GM21737 (cell line): ENCODE measurements around the gene RPN2.

Experiments used
- ATAC-seq: cut with Tn5 transposase; IDR thresholded peaks from one replicate; pipeline ENCODE4 v1.9.1; 2021; ENCODE audit warnings: mild to moderate bottlenecking, moderate library complexity; ENCODE audit not compliant: unreplicated experiment

The RPN2 gene

DNA sequence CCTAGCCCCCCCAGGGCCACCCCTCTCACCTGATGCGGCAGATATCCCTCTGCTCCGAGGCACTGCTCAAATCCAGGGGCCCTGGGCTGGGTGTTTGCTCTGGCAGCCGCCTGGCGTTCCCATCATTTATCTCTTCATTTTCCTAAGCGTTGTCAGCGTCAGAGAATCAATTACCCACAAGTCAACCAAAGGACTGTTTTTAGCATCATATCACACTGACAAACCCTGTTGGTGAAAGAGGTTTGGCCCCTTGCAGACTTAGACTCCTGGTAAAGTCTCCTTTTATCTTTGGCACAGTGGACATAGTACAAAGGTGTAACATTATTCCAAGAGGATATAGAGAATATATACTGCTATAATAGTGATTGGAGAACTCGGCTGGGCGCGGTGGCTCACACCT, 82.6 kb downstream of the RPN2 start, which contains the start of gene GHRH:
Gene GHRH (minus strand): TSS at position 101 of the 400 bp plus-strand sequence. CDS start 4,925 bp downstream, outside the sequence.
- no peak for ATAC-seq

DNA sequence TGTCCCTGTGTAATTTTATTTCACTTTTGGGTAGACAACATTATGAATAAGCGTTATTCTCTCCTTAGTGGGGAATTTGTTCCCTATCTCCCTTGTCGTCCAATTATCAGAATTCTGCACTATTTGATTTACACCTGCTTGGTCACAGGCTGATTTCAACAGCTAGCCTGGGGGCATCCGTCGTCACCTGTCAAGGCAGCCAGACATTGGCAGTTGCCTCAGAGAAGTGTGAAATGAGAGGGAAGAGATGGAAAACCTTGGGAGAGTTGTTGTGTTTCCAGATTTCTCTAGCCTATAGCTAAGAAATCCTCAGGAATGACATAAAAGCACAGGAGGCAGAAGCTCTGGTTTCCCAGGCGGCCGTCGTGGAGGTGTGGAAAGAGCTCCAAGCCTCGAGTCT, 83.4 kb downstream of the RPN2 start:
- no peak for ATAC-seq

- ATAC-seq = no peak
Measured at GRCh38 chr20:37263686-37264085, 84.6 kb downstream of the RPN2 start.

- no peak for ATAC-seq
Measured at GRCh38 chr20:37265152-37265551, 86.0 kb downstream of the RPN2 start.

DNA sequence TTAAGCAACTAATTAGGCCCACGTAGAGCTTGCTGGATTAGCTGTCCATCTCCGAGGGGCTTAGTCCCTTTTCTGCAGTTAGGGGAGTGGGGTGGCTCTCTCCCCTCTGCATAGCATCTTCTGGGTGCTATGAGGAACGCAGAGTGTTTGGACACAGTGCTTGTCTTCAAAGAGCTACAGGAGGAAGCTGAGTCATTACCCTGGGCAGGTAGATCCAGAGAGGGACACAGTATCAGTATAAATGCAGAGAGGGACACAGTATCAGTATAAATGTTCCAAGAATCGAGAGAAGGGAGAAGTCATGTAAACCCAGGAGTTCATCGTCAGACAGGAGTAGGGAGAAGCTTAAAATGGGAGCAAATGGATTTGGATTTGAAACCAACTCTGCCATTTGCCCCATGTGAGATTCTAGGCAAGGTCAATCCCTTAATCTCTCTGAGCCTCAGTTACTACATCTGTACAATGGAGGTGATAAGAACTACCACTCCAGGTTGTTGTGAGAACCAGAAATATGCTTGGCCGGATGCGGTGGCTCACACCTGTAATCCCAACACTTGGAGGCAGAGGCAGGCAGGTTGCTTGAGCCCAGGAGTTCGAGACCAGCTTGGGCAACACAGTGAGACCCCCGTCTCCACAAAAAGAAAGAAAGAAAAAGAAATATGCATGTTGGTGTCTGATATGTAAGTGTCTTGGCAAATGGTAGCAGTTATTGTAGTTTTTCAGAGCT, 88.0 kb downstream of the RPN2 start:
- ATAC-seq = no peak

- no peak for ATAC-seq
Measured at GRCh38 chr20:37267667-37268313, 88.7 kb downstream of the RPN2 start.

DNA sequence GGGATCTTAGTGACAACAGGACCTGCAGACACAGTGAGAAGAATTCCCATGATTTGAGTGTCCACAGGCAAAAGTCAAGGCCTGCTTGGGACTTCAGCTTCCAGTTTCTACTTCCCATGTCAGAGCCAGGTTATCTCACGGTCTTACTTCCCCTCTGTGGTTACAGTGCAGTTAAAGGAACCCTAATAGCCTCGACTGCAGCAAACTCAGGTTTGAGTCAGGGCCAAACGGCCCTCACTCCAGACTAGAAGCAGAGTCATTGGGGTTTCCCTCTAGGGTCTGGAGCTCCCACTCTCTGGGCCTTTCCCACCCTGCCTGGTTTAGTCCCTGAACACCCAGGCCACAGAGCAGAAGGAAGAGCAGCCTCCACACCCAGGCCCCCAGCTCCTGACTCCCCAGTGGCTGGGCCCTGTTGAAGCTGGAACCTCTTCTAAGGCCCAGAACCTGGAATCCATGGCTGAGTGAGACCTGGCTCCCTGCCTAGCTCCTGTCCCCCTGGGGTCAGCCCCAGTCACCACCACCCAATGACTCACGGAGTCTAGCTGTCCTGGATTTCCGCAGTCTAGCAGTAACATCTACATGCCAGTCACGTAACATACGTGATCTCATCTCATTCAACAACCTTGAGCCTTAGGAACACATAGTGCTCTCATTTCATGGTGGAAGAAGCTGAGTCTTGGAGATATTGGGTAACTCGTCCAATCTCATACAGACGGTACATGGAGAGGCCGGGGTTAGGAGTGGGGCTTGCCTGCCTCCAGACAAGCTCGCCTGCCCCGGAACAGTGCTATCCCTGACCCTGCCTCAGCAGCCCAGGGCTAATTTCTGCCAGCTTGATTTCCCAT, 91.7 kb downstream of the RPN2 start:
- no peak for ATAC-seq

GRCh38 chr20:37271421-37271768, 92.3 kb downstream of the RPN2 start:
- ATAC-seq = no peak

DNA sequence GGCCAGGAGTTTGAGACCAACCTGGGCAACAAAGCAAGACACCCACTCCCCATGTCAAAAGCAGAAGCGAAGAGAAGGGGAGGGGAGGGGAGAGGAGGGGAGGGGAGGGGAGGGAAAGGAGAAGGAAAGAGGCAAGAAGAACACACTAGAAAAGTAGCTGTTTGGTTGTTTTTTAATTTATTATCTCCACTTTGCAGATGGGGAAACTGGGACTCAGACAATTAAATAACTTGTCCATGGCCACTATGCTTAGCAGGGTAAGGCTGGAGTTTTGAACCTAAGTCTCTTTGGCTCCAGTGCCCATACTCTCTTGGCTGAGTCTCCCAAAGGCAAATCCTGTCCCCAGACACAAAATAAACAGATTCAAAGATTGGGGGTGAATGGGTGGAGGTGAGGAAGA, 94.9 kb downstream of the RPN2 start:
- ATAC-seq = no peak

DNA sequence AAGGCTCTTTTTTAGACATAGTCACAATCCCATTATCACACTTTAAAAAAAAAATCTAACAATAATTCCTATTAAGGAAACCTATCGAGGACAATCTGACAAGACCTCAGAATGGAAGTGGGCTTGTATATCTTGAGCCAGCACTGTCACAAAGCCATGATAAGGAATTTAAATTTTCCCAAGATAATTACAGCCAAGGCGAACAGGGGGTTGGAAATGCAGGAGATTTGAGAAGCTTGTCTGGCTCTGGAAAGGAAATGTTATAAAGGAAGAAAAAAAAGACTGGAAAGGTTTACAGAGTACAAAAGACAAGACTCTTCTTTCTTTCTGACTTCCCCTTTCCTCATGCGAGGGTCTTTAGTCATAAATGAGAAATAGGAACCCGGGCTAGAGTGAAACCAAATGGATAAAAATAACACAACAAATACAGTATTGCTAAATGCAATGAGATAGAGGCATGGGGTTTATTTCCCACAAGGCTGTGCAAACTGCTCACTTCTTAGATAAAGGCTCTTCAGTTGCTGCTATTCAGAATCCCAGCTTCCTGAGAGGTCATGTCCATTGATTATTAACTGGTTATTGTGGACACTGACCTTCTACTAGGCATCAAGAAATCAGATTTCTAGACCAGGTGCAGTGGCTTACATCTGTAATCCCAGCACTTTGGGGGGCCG, 95.9 kb downstream of the RPN2 start:
- no peak for ATAC-seq

DNA sequence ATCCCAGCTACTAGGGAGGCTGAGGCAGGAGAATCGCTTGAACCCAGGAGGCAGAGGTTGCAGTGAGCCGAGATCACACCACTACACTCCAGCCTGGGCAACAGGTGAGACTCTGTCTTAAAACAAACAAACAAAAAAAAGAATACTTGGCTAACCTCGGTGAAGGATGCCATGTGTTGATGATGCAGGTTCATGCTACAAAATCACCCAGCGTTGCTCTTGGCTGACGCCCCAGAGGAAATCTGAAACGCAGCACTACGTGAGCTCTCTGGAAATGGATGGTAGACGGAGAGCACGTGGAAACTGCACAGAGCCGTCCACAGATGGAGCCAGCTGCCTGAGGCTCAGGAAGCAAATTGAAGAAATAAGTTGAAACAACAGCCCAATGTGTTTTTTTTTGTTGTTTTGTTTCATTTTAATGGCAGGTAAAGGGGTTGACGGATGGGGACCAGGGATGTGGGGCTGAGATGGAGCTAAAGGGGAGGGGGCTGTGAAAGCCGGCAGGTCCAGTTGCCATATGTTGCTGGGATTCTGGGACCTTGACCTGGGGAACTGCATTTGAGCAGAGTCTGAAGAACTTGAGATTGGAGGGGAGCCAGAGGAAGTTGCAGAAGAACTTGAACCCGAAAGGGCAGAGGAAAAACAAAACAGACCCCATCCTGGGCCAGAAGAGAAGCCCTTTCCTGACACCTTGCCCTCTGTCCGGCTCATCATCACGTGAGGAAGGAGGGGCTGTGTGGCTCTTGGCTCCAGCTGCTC, 97.5 kb downstream of the RPN2 start:
- peak; percentile 56 for ATAC-seq

DNA sequence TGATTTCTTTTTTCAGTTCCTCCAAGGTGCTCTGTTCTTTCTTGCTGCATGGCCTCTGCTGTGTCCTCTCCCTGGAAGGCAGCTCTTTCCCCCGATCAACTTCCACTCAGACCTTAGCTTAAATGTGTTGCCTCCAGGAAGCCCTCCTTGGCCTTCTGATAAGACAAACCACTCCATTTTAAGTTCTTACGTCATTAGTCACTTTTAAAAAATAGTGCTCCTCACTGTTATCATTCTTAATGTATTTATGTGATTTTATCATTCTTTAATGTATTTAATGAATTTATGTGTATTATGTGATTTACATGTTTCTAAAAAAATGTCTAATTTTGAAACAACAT, 98.1 kb downstream of the RPN2 start:
- ATAC-seq = no peak

DNA sequence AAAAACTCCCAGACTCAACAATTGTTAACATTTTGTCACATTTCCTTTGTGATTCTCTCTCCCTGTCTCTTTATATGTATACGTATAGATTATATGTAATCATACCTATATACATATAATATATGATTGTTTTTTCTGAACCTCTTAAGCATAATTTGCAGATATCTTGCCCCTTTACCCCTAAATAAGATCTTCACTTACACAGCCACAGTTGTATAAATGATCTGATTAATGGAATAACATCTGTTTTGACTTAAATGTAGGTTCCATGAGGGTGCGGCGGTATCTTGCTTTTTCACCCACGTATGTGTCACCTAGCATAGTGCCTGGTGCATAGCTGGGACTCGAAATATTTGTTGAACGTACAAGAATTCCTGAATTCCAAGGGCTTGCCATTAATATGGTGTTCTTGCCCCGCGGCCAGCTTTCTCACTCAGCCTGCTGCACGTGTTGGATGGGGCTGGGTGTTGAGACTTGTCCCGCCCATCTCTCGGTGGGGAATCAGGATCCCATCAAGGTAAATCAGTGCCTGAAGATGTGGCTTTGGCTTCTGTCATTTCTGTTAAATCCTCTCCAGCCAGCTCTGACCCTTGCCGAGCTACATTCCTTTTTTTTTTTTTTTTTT, 99.9 kb downstream of the RPN2 start:
- ATAC-seq = no peak

DNA sequence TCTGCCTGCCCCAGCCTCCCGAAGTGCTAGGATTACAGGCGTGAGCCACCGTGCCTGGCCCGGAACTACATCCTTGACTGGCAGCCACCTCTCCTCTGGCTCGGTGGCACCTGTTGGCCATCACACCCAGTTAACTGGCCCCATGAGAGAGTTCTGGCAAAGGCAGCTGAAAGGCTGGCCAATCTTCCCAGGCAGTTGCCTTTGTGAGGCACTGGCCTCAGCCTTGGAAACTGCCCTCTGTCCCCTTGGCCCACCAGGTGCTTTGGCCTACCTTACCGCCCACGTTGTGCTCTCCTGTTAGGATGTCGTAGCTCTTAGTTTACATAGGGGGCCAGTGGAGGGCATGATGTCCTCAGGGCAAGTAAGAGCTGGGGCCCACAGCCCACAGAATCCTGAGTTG, 100.7 kb downstream of the RPN2 start:
- ATAC-seq = no peak

GRCh38 chr20:37280403-37280802, 101.3 kb downstream of the RPN2 start:
- no peak for ATAC-seq

GRCh38 chr20:37282556-37282955, 103.4 kb downstream of the RPN2 start:
- no peak for ATAC-seq

- no peak for ATAC-seq
Measured at GRCh38 chr20:37283530-37284195, 104.5 kb downstream of the RPN2 start.

DNA sequence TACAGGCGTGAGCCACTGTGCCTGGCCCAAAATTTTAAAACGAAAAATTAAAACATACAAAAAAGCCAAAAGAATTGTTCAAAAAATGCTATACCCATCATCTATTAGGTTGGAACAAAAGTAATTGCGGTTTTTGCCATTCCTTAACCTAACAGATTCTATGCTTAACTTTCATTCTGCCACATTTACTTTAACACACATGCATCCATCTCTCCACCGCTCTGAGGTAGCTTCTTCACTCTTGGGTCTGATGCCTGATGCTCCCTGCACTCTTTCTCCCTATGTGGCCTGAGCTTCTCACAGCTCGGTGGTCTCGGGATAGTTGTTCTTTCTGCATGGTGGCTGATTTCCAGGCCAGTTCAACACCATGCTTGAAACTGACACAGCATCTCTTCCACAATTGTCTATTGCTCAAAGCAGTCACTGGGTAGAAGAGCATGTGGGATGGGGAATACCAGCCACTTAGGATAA, 105.6 kb downstream of the RPN2 start:
- no peak for ATAC-seq

DNA sequence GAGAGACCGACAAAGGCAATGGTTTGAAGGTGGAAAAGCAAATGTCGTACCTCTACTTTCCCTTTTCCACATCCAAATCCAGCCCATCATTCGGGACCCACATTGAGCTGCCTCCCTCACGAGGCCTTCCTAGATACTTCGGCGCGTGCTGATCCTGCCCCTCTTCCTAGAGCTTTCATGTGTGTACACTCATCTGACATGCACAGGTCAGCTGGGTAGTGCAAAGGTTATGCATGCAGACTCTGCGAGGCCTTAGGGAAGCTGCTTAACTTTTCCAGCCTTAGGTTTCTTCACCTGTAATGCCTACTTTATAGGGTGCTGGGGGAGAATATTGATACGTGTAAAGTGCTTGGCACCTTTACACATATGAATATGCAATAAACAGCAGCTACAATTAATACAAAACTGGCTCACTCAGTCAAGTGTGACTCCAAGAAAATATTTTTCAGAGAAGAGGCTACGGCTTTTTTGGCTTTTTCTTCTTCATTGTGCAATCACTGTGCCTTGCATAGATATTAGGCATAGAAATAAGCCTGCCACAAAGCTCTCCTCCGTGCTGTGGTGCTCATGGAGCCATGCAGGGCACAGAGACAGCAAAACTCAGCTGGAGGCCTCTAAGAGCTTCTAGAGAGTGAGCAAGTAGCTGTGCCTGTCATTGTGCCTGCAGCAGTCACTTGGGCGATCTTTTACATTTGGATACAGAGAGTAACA, 106.7 kb downstream of the RPN2 start:
- no peak for ATAC-seq
